SK-N-SH (cell line): ENCODE results near the gene UBE2U. TPM values are rescaled to one million over a fixed set of nuclear protein-coding genes. Genes with fewer than 3 reads are reported as not detected.

Source experiments
- CTCF ChIA-PET: fragments of 300-600, 350-600 bp; formaldehyde crosslinking; extraction: SDS; loops from one replicate; lab custom pipeline; 2021; lab: Yijun Ruan, JAX
- POLR2A ChIA-PET: fragments of 350-600 bp; sonication (Branson Sonifier 250); formaldehyde crosslinking; extraction: SDS; loops from one replicate; lab custom pipeline; 2020; ENCODE audit warnings: antibody characterized with exemption, inconsistent platforms; lab: Yijun Ruan, JAX
- DNase-seq: peaks from one replicate; pipeline ENCODE4 v3.0.0; 2012
- H2AFZ ChIP-seq: fragments of 200-600 bp; sonication (generic); 2 replicates; pipeline ENCODE4 v1.8.1; 2016; ENCODE audit warnings: antibody characterized with exemption, mild to moderate bottlenecking, low read depth
- H3F3A ChIP-seq: fragments of 200-600 bp; sonication (generic); replicated peaks from 2 replicates; pipeline ENCODE3; 2016; ENCODE audit warnings: antibody characterized with exemption, mild to moderate bottlenecking; ENCODE audit not compliant: insufficient read depth
- H3K27ac ChIP-seq, 2 experiments: fragments of 200-500 bp in 1 of 2; fragments of 200-600 bp in 1 of 2; sonication (Bioruptor generic) in 1 of 2; sonication (generic), shearing (Covaris generic) in 1 of 2; 2 replicates each; pipeline versions ENCODE4 v1.5.1 to v1.6.1; 2014 to 2016; ENCODE audit warnings: low read depth in 2 of 2, inconsistent platforms in 1 of 2, low read length in 1 of 2, mild to moderate bottlenecking in 1 of 2, mixed read lengths in 1 of 2
- H3K27me3 ChIP-seq: fragments of 200-600 bp; sonication (generic), shearing (Covaris generic); 2 replicates; pipeline ENCODE4 v1.6.1; 2016; ENCODE audit warnings: mixed run types; ENCODE audit not compliant: insufficient read depth
- H3K36me3 ChIP-seq, 2 experiments: fragments of 200-500 bp in 1 of 2; fragments of 200-600 bp in 1 of 2; sonication (Bioruptor generic) in 1 of 2; sonication (generic) in 1 of 2; replicated peaks in 1 of 2; 2 replicates each; pipeline versions ENCODE3 to v1.5.1; 2014 to 2016; ENCODE audit warnings: low read length in 1 of 2, mild to moderate bottlenecking in 1 of 2; ENCODE audit not compliant: insufficient read depth in 2 of 2, control insufficient read depth in 1 of 2
- H3K4me1 ChIP-seq, 2 experiments: fragments of 200-500 bp in 1 of 2; fragments of 200-600 bp in 1 of 2; sonication (Bioruptor generic) in 1 of 2; sonication (generic), shearing (Covaris generic) in 1 of 2; 2 replicates each; pipeline versions ENCODE4 v1.5.1 to v1.6.1; 2014 to 2016; ENCODE audit warnings: low read depth in 1 of 2, low read length in 1 of 2, mixed run types in 1 of 2; ENCODE audit not compliant: insufficient read depth in 2 of 2, control insufficient read depth in 1 of 2
- H3K4me2 ChIP-seq: fragments of 200-600 bp; sonication (generic), shearing (Covaris generic); 2 replicates; pipeline ENCODE4 v1.6.1; 2017; ENCODE audit warnings: mixed run types
- H3K4me3 ChIP-seq, 2 experiments: fragments of 200-500 bp in 1 of 2; fragments of 200-600 bp in 1 of 2; sonication (Bioruptor generic) in 1 of 2; sonication (generic), shearing (Covaris generic) in 1 of 2; 2 replicates each; pipeline versions ENCODE4 v1.5.1 to v1.8.1; 2014 to 2016; ENCODE audit warnings: low read depth in 2 of 2, inconsistent platforms in 1 of 2, low read length in 1 of 2, mild to moderate bottlenecking in 1 of 2, mixed read lengths in 1 of 2, moderate library complexity in 1 of 2
- H3K79me2 ChIP-seq: fragments of 200-600 bp; sonication (generic); 2 replicates; pipeline ENCODE4 v1.8.1; 2017; ENCODE audit warnings: mild to moderate bottlenecking; ENCODE audit not compliant: insufficient read depth
- H3K9ac ChIP-seq: fragments of 200-600 bp; sonication (generic); 2 replicates; pipeline ENCODE4 v1.6.1; 2017; ENCODE audit warnings: mixed run types
- H3K9me2 ChIP-seq: fragments of 200-600 bp; sonication (generic); 2 replicates; pipeline ENCODE4 v1.6.1; 2017; ENCODE audit warnings: mixed run types
- H3K9me3 ChIP-seq: fragments of 200-600 bp; sonication (generic); 2 replicates; pipeline ENCODE4 v1.6.1; 2017; ENCODE audit warnings: mixed run types, mild to moderate bottlenecking, moderate library complexity
- H4K20me1 ChIP-seq: fragments of 200-600 bp; sonication (generic); 2 replicates; pipeline ENCODE4 v1.6.1; 2017; ENCODE audit warnings: mild to moderate bottlenecking, mixed run types; ENCODE audit not compliant: insufficient read depth
- ELF1 ChIP-seq: IDR thresholded peaks from 2 replicates; pipeline ENCODE4 v1.4.0; 2012
- EP300 ChIP-seq, 2 experiments: IDR thresholded peaks; 2 replicates each; pipeline versions ENCODE4 v1.4.0 to v1.6.1; 2012; ENCODE audit warnings: borderline replicate concordance in 1 of 2, low read depth in 1 of 2, low read length in 1 of 2
- FOSL2 ChIP-seq: IDR thresholded peaks from 2 replicates; pipeline ENCODE4 v1.4.0; 2012; ENCODE audit warnings: low read depth, mild to moderate bottlenecking, moderate library complexity, borderline replicate concordance
- GABPA ChIP-seq: IDR thresholded peaks from 2 replicates; pipeline ENCODE4 v1.4.0; 2012; ENCODE audit warnings: low read depth, mild to moderate bottlenecking
- JUND ChIP-seq: IDR thresholded peaks from 2 replicates; pipeline ENCODE4 v1.4.0; 2012
- NFIC ChIP-seq: IDR thresholded peaks from 2 replicates; pipeline ENCODE4 v1.4.0; 2012; ENCODE audit warnings: borderline replicate concordance
- POLR2AphosphoS5 ChIP-seq: IDR thresholded peaks from 2 replicates; pipeline ENCODE4 v1.6.1; 2012; ENCODE audit warnings: low read depth, low read length
- RAD21 ChIP-seq: IDR thresholded peaks from 2 replicates; pipeline ENCODE4 v1.6.1; 2012; ENCODE audit warnings: mild to moderate bottlenecking, low read length
- RXRA ChIP-seq: IDR thresholded peaks from 2 replicates; pipeline ENCODE4 v1.4.0; 2012; ENCODE audit warnings: low read depth, mild to moderate bottlenecking, borderline replicate concordance
- SIN3A ChIP-seq: IDR thresholded peaks from 2 replicates; pipeline ENCODE4 v1.6.1; 2012; ENCODE audit warnings: low read depth, mild to moderate bottlenecking, low read length, moderate library complexity, borderline replicate concordance
- TEAD4 ChIP-seq: IDR thresholded peaks from 2 replicates; pipeline ENCODE4 v1.4.0; 2012; ENCODE audit warnings: mild to moderate bottlenecking, borderline replicate concordance; ENCODE audit not compliant: insufficient read depth
- YY1 ChIP-seq: IDR thresholded peaks from 2 replicates; pipeline ENCODE4 v1.4.0; 2012; ENCODE audit warnings: low read depth, mild to moderate bottlenecking
- WGBS: methylation state at CpG from one replicate; pipeline ENCODE4 v1.1.6; 2017; ENCODE audit warnings: low lambda C conversion rate; 5-methylcytosine and 5-hydroxymethylcytosine counted together
- polyA plus RNA-seq, 3 experiments: library from polyadenylated mRNA; depleted of rRNA; stranded (reverse); fragments of >200 nt; gene quantifications; 2 replicates each; pipeline ENCODE4 v1.2.3, GENCODE V29; 2012
- TF ChIP-seq, protein P1 (sequence below): IDR thresholded peaks from 2 replicates; pipeline ENCODE4 v1.6.1; 2012; ENCODE audit warnings: mild to moderate bottlenecking, low read depth, low read length, moderate library complexity
- TF ChIP-seq, protein P2 (sequence below): IDR thresholded peaks from 2 replicates; pipeline ENCODE4; 2012
- TF ChIP-seq, protein P3 (sequence below): IDR thresholded peaks from 2 replicates; pipeline ENCODE4 v1.4.0; 2012; ENCODE audit warnings: low read depth

The UBE2U gene, protein sequence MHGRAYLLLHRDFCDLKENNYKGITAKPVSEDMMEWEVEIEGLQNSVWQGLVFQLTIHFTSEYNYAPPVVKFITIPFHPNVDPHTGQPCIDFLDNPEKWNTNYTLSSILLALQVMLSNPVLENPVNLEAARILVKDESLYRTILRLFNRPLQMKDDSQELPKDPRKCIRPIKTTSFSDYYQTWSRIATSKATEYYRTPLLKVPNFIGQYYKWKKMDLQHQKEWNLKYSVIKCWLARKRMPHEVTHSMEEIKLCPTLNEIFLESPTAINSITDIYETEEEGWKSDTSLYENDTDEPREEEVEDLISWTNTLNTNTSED
- not detected in 2 replicates for polyA plus RNA-seq (2012; rRNA removed)
- not detected in 2 replicates for polyA plus RNA-seq (2012; cell fraction: cytosol; rRNA removed)
- 0.18 TPM in 1 of 2 replicates, not detected in the other for polyA plus RNA-seq (2012; cell fraction: nucleus; rRNA removed)

DNA sequence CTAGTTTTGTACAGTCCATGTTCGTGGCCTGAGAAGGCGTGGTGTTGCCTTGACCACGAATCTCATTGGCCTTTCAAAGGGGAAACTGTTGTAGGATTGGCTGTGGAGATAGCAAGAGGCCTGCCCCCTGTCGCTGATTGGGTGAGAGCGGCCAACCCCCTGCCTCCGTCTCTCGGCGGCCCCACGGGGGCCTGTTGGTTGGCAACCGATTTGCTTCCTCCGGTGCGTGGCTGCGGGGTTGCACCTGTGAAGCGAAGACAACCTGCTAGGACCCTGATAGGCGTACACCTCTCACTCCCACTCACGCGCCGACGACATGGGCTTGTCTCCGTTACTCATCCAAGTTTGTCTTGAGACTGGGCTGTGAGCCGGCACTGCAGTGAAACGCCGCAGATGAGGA, at the start of gene UBE2U:
Gene UBE2U, plus strand, starts transcription at position 204 of the 400 bp plus-strand sequence. CDS start 428 bp downstream, outside the sequence.
- no peaks in the 10 kb centered on the region for H3K4me1 ChIP-seq
- H2AFZ ChIP-seq = no peak within 1 kb of the TSS

More for the DNA sequence above, at the start of gene UBE2U:
- Histone ChIP-seq H3K79me2 (no peaks in the 10 kb centered on the region), H3K27me3 (no peaks in the 10 kb centered on the region), H3K9ac (no peak within 1 kb of the TSS), H3K4me3 (no peak within 1 kb of the TSS), H3K36me3 (no peaks in the 10 kb centered on the region), H3K27ac (no peak within 1 kb of the TSS), H4K20me1 (no peaks in the 10 kb centered on the region), H3F3A (no peaks in the 10 kb centered on the region), H3K4me2 (no peak within 1 kb of the TSS), H3K9me3 (no peaks in the 10 kb centered on the region), H3K9me2 (no peaks in the 10 kb centered on the region)
- no peak for DNase-seq
- WGBS = 91% methylated on average over 14 of the region's 23 CpGs
- TF ChIP-seq, protein P1, sequence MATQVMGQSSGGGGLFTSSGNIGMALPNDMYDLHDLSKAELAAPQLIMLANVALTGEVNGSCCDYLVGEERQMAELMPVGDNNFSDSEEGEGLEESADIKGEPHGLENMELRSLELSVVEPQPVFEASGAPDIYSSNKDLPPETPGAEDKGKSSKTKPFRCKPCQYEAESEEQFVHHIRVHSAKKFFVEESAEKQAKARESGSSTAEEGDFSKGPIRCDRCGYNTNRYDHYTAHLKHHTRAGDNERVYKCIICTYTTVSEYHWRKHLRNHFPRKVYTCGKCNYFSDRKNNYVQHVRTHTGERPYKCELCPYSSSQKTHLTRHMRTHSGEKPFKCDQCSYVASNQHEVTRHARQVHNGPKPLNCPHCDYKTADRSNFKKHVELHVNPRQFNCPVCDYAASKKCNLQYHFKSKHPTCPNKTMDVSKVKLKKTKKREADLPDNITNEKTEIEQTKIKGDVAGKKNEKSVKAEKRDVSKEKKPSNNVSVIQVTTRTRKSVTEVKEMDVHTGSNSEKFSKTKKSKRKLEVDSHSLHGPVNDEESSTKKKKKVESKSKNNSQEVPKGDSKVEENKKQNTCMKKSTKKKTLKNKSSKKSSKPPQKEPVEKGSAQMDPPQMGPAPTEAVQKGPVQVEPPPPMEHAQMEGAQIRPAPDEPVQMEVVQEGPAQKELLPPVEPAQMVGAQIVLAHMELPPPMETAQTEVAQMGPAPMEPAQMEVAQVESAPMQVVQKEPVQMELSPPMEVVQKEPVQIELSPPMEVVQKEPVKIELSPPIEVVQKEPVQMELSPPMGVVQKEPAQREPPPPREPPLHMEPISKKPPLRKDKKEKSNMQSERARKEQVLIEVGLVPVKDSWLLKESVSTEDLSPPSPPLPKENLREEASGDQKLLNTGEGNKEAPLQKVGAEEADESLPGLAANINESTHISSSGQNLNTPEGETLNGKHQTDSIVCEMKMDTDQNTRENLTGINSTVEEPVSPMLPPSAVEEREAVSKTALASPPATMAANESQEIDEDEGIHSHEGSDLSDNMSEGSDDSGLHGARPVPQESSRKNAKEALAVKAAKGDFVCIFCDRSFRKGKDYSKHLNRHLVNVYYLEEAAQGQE = no peak
- TF ChIP-seq, protein P2, sequence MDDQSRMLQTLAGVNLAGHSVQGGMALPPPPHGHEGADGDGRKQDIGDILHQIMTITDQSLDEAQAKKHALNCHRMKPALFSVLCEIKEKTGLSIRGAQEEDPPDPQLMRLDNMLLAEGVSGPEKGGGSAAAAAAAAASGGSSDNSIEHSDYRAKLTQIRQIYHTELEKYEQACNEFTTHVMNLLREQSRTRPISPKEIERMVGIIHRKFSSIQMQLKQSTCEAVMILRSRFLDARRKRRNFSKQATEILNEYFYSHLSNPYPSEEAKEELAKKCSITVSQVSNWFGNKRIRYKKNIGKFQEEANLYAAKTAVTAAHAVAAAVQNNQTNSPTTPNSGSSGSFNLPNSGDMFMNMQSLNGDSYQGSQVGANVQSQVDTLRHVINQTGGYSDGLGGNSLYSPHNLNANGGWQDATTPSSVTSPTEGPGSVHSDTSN = no peak
- TF ChIP-seq NFIC = no peak
- TF ChIP-seq TEAD4 = no peak
- no peak for TF ChIP-seq POLR2AphosphoS5
- TF ChIP-seq EP300 (IDR thresholded peaks at IDR 0.05; ENCODE audit: borderline replicate concordance in 1 of 2, low read depth in 1 of 2, low read length in 1 of 2) = no peak
- no peak for TF ChIP-seq JUND
- no peak for TF ChIP-seq YY1
- TF ChIP-seq SIN3A = no peak
- TF ChIP-seq FOSL2 = no peak
- no peak for TF ChIP-seq ELF1
- TF ChIP-seq RXRA = no peak
- no peak for TF ChIP-seq RAD21
- TF ChIP-seq GABPA = no peak
- TF ChIP-seq, protein P3, sequence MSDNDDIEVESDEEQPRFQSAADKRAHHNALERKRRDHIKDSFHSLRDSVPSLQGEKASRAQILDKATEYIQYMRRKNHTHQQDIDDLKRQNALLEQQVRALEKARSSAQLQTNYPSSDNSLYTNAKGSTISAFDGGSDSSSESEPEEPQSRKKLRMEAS = no peak
- CTCF ChIA-PET = no interaction called here
- POLR2A ChIA-PET = no interaction called here
